SU-DHL-6 (cell line): ENCODE measurements around the gene CDK18.

Source experiments
- CTCF ChIP-seq: fragments of 200-600 bp; sonication (generic); IDR thresholded peaks from one replicate; pipeline ENCODE4 v1.5.1; 2017; ENCODE audit warnings: antibody characterized with exemption, mild to moderate bottlenecking, low read length, moderate library complexity; ENCODE audit not compliant: insufficient read depth, poor library complexity, severe bottlenecking
- EZH2phosphoT487 ChIP-seq: fragments of 200-600 bp; sonication (generic), shearing (Covaris generic); conservative IDR thresholded peaks from 2 replicates; pipeline ENCODE4 v1.6.1; 2018; ENCODE audit warnings: mild to moderate bottlenecking, antibody characterized with exemption, low read length, moderate library complexity, mixed read lengths

- TF ChIP-seq CTCF (no peak), EZH2phosphoT487 (no peak)
Measured at GRCh38 chr1:205542367-205542766, 37.9 kb downstream of the CDK18 start.
